Uterus (tissue), 4 donors: ENCODE data around the gene TCAF1. TPM values are rescaled to one million over a fixed set of nuclear protein-coding genes. Genes with fewer than 3 reads are reported as not detected.
A peak's percentile ranks its signal among the peaks of the same experiment; 100 is the strongest.

ENCODE experiments used
- DNase-seq, 2 donors: peaks; one replicate each; pipeline ENCODE4 v3.0.0-alpha.2; 2019 to 2020
- H3K27ac ChIP-seq, 2 donors: fragments of 200-600 bp; sonication (generic); 1 replicate in 1 of 2; 2 replicates in 1 of 2; pipeline ENCODE4 v1.5.1; 2016 to 2018
- H3K27me3 ChIP-seq, 2 donors: fragments of 200-600 bp; sonication (generic); one replicate each; pipeline ENCODE4 v1.5.1; 2018 to 2019; ENCODE audit warnings: control low read depth in 1 of 2
- H3K36me3 ChIP-seq, 2 donors: fragments of 200-600 bp; sonication (generic); one replicate each; pipeline ENCODE4 v1.5.1; 2019; ENCODE audit warnings: control low read depth in 1 of 2
- H3K4me1 ChIP-seq, 2 donors: fragments of 200-600 bp; sonication (generic); one replicate each; pipeline ENCODE4 v1.5.1; 2018 to 2019; ENCODE audit warnings: control low read depth in 1 of 2
- H3K4me3 ChIP-seq, 2 donors: fragments of 200-600 bp; sonication (generic); 1 replicate in 1 of 2; 2 replicates in 1 of 2; pipeline ENCODE4 v1.5.1; 2018 to 2019; ENCODE audit warnings: mild to moderate bottlenecking in 1 of 2
- H3K9me3 ChIP-seq, 2 donors: fragments of 200-600 bp; sonication (generic); one replicate each; pipeline ENCODE4 v1.5.1; 2019; ENCODE audit warnings: control low read depth in 1 of 2
- POLR2A ChIP-seq, 2 donors: fragments of 450-650 bp; IDR thresholded peaks; one replicate each; pipeline ENCODE4 v1.6.1; 2016; ENCODE audit warnings: antibody characterized with exemption in 2 of 2, mild to moderate bottlenecking in 1 of 2, moderate library complexity in 1 of 2
- intact Hi-C: fragments of 100-400 bp; cut with DNase I; formaldehyde crosslinking; loops from one replicate; pipeline ENCODE4 v1.15.1; 2023; ENCODE audit warnings: low total_unique reads
- total RNA-seq, 4 donors: library from RNA; depleted of rRNA in 3 of 4; stranded (reverse); fragments of >200 nt in 3 of 4; gene quantifications; one replicate each; pipeline versions ENCODE4 v1.1.0 to v1.2.4, GENCODE V29; 2014 to 2023
- TF ChIP-seq, protein P1 (sequence below), 4 experiments: fragments of 200-600 bp in 2 of 4; fragments of 450-650 bp in 2 of 4; sonication (generic) in 2 of 4; IDR thresholded peaks; one replicate each; pipeline ENCODE4 v1.5.1; 2016 to 2019; ENCODE audit warnings: antibody characterized with exemption in 4 of 4, mild to moderate bottlenecking in 2 of 4, moderate library complexity in 1 of 4
- donor health status: DM: yes; HTN: yes; CAD: no.

The TCAF1 gene
- total RNA-seq, 4 donors from 2014 or later, result 12.3 to 137 (median 46.6) TPM

DNA sequence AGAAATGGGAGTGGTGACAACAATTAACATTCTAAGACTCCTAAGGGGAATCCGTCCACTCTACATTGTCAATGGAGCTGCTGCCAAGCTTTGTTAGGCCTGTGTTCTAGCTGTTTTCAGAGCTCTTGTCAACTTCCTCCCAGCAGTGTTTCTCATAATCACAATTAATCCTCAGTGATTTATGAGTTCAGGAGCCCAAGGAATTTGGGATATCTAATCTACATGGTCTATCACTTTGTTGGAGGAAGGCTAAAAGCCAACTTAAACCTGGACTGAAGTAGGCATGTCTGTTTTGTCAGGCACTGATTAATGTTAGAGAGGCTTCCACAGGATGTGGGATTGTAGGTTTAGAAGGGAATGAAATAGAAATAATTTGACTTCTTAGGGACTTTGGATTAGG is 22.9 kb upstream of the TCAF1 start:
- H3K36me3 ChIP-seq, result no peaks in the 10 kb centered on the region
- no peak overlapping the region for H3K27ac ChIP-seq
- TF ChIP-seq, protein P1, sequence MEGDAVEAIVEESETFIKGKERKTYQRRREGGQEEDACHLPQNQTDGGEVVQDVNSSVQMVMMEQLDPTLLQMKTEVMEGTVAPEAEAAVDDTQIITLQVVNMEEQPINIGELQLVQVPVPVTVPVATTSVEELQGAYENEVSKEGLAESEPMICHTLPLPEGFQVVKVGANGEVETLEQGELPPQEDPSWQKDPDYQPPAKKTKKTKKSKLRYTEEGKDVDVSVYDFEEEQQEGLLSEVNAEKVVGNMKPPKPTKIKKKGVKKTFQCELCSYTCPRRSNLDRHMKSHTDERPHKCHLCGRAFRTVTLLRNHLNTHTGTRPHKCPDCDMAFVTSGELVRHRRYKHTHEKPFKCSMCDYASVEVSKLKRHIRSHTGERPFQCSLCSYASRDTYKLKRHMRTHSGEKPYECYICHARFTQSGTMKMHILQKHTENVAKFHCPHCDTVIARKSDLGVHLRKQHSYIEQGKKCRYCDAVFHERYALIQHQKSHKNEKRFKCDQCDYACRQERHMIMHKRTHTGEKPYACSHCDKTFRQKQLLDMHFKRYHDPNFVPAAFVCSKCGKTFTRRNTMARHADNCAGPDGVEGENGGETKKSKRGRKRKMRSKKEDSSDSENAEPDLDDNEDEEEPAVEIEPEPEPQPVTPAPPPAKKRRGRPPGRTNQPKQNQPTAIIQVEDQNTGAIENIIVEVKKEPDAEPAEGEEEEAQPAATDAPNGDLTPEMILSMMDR (IDR thresholded peaks at IDR 0.05), result no peak
- TF ChIP-seq POLR2A (IDR thresholded peaks at IDR 0.05), result no peak
- no peaks in the 10 kb centered on the region for H3K27me3 ChIP-seq
- no peak for DNase-seq
- H3K4me3 ChIP-seq, result no peak overlapping the region
- no peaks in the 10 kb centered on the region for H3K4me1 ChIP-seq
- H3K9me3 ChIP-seq, result no peaks in the 10 kb centered on the region
- intact Hi-C loops, result no loop called here

DNA sequence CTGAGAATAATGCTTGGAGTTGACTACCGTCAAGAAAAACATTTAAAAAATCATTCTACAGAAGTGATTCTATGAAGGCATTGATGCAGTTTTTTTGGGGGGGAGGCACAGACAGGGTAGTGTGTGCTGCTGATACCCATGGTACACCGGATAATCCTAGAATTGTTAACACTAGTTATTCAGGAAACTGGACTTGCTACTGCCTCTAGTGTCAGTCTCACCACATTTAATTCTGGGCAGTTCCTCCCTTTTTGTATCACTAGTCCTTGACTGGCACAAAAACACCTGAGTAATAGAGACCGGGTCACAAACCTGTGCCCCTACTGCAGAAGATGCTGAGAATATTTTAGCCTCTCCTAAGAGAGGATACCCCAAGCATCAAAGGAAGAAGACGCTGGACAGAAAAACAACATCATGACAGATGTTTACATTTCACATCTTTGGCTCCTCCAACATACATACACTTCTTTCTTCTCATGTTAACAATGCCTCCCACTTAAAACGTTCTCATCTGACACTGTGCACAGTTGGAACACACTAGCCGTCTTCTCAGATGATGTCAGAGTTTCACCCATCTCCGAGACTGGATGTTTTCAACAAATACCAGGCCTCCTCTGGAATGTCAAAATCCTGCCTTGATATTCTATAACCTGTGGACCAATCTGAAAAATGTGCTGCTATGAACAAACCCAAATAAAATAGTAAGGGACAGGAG is 13.1 kb upstream of the TCAF1 start:
- peaks cover 0 to 4% of the 10 kb centered on the region in 2 donors for H3K4me1 ChIP-seq
- no peaks in the 10 kb centered on the region for H3K36me3 ChIP-seq
- H3K27ac ChIP-seq, result no peak overlapping the region
- no peak for DNase-seq
- intact Hi-C loops, result no loop called here
- H3K27me3 ChIP-seq, result no peaks in the 10 kb centered on the region
- no peaks in the 10 kb centered on the region for H3K9me3 ChIP-seq
- no peak overlapping the region for H3K4me3 ChIP-seq
- TF ChIP-seq POLR2A (IDR thresholded peaks at IDR 0.05), result no peak
- TF ChIP-seq, protein P1 (IDR thresholded peaks at IDR 0.05), result no peak

DNA sequence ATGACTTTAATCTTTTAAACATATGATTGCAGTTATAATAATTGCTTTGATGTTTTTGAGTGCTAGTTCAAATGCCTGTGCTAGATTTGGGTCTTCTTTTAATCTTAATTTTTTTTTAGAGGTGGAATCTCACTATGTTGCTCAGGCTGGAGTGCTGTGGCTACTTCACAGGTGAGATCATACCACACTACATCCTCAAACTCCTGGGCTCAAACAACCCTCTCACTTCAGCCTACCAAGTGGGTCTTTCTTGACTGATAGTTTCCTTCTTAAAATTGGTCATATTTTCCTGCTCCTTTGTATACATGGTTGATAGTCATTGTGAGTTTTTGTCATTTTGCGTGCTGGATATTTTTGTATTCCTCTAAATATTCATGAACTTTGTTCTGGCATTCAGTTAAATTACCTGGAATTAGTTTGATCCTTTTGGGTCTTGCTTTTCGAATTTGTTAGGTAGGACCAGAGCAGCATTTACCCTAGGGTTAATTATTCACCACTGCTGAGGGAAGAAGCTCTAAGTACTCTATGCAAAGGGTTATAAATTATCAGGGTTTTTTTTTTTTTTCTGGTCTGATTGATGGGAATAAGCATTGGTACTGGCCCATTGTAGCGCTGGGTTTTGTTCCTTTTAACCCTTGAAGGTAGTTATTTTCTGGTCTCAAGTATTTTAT is 12.1 kb upstream of the TCAF1 start:
- no peaks in the 10 kb centered on the region for H3K9me3 ChIP-seq
- TF ChIP-seq, protein P1 (IDR thresholded peaks at IDR 0.05), result no peak
- TF ChIP-seq POLR2A (IDR thresholded peaks at IDR 0.05), result no peak

DNA sequence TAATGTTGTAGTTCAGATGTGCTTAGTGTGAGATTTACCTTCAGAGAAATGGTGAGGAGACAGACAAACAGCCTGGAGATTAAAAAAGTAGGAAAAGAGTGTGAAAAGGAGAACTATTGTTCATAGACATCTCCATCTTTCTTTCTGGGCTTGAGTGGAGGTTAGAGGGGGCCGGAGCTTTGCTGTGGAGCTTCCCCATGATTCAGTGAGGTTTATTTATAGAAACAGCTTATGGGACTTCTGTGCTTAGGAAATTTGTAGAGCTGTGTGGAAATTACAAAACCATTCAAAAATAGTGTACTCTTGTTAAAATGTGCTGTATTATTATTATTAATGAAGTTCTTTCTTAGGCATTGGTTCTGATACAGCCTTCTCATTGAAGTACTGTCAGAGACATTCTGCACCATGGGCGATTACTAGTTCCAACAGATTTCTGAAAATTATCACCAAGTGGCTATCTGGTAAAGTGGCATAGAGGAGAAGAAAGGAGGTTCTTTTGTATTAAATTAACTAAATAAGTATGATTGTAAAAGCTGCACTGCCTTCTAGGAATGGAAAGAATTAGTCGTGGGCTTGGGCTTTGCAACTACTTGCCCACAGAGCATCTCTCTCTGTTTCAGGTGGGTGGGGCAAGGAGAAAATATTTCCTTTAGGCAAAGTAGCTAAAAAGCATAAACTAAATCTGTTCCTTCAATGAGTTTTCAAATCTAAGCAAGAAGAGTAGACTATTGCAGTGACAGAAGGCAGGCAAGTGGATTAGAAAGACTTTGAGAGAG is 8.7 kb upstream of the TCAF1 start:
- peaks cover 0 to 11% of the 10 kb centered on the region in 2 donors for H3K4me1 ChIP-seq
- no peaks in the 10 kb centered on the region for H3K36me3 ChIP-seq
- intact Hi-C loops, result no loop called here
- no peaks in the 10 kb centered on the region for H3K27me3 ChIP-seq
- TF ChIP-seq POLR2A (IDR thresholded peaks at IDR 0.05), result no peak
- TF ChIP-seq, protein P1 (IDR thresholded peaks at IDR 0.05), result no peak
- peak overlapping the region; percentile 48 to 55 for H3K27ac ChIP-seq
- H3K9me3 ChIP-seq, result no peaks in the 10 kb centered on the region
- DNase-seq, result no peak
- H3K4me3 ChIP-seq, result no peak overlapping the region

More for the DNA sequence above, 12.1 kb upstream of the TCAF1 start:
- no peak overlapping the region for H3K4me3 ChIP-seq
- peaks cover 0 to 4% of the 10 kb centered on the region in 2 donors for H3K4me1 ChIP-seq
- no peaks in the 10 kb centered on the region for H3K27me3 ChIP-seq
- H3K27ac ChIP-seq, result no peak overlapping the region
- no peaks in the 10 kb centered on the region for H3K36me3 ChIP-seq
- intact Hi-C loops, result no loop called here
- no peak for DNase-seq
